ENCODE data around the gene POSTN. TPM values are rescaled to one million over a fixed set of nuclear protein-coding genes. Genes with fewer than 3 reads are reported as not detected.
"Not testable (repeated sequence)": the region's sequence is repeated elsewhere in the genome, so short reads cannot be mapped to it uniquely, and the experiment has no call there.

POSTN gene
- polyA plus RNA-seq, 1 donor (not counting 4 experiments of a cell fraction or from before 2014, with no cell fraction given) = 13.4 TPM

DNA sequence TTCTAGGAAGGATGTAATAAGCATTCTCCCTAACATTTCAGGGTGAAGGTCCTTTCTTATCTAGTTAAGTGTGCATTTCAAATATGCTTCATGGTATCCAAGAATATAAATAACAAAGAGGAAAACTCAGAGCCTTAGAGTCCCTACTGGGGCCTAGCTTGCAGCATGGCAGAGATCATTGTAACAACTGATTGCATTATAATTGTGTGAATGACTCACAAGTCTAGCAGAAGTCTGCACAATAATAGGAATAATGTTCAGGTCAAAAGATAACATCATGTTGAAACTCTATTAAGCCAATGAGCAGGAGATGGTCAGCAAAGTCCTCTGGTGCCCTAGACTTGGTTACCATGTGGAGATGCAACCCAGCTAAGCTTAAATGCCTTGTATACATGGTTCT, 3.4 kb downstream of the POSTN start:
- Histone ChIP-seq H2AFZ (ENCODE audit: control insufficient read depth, low read length) (no peak overlapping the region), H3K79me2 (ENCODE audit: control insufficient read depth, insufficient read depth, low read length) (no peaks in the 10 kb centered on the region), H3K36me3 (ENCODE audit: control insufficient read depth in 2 of 2, extremely low read depth in 1 of 2, insufficient read depth in 2 of 2, low read length in 2 of 2) (no peaks in the 10 kb centered on the region), H3K4me3 (ENCODE audit: control insufficient read depth in 2 of 3, extremely low read depth in 1 of 3, insufficient read depth in 2 of 3, low read depth in 1 of 3, low read length in 3 of 3) (no peak overlapping the region), H3K27ac (ENCODE audit: control insufficient read depth, insufficient read depth, low read length) (no peak overlapping the region), H3K9me1 (ENCODE audit: control insufficient read depth, extremely low read depth, insufficient read depth, low read length) (no peaks in the 10 kb centered on the region), H3K4me1 (ENCODE audit: control insufficient read depth, extremely low read depth, insufficient read depth, low read length) (peaks cover 8% of the 10 kb centered on the region), H3K27me3 (ENCODE audit: control insufficient read depth, extremely low read depth, insufficient read depth, low read length) (no peaks in the 10 kb centered on the region), H3K9ac (ENCODE audit: control insufficient read depth, extremely low read depth, insufficient read depth, low read length) (no peak overlapping the region), H4K20me1 (ENCODE audit: control insufficient read depth, extremely low read depth, insufficient read depth, low read length) (no peaks in the 10 kb centered on the region), H3K4me2 (ENCODE audit: control insufficient read depth, extremely low read depth, insufficient read depth, low read depth, low read length) (no peak overlapping the region), H3K9me3 (ENCODE audit: control insufficient read depth, low read depth, low read length) (no peaks in the 10 kb centered on the region)
- dilution Hi-C loops (cut with MboI; ENCODE audit: extremely low pct_ligation_motif_present, low sequenced_read_pairs) = no loop called here
- DNase-seq (ENCODE audit: low read depth, low spot score) (no peak), FAIRE-seq (peak; percentile 63)
- TF ChIP-seq, protein P1, sequence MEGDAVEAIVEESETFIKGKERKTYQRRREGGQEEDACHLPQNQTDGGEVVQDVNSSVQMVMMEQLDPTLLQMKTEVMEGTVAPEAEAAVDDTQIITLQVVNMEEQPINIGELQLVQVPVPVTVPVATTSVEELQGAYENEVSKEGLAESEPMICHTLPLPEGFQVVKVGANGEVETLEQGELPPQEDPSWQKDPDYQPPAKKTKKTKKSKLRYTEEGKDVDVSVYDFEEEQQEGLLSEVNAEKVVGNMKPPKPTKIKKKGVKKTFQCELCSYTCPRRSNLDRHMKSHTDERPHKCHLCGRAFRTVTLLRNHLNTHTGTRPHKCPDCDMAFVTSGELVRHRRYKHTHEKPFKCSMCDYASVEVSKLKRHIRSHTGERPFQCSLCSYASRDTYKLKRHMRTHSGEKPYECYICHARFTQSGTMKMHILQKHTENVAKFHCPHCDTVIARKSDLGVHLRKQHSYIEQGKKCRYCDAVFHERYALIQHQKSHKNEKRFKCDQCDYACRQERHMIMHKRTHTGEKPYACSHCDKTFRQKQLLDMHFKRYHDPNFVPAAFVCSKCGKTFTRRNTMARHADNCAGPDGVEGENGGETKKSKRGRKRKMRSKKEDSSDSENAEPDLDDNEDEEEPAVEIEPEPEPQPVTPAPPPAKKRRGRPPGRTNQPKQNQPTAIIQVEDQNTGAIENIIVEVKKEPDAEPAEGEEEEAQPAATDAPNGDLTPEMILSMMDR (optimal IDR thresholded peaks at IDR 0.05 in 1 of 3, IDR thresholded peaks at IDR 0.05 in 1 of 3, conservative IDR thresholded peaks at IDR 0.05 in 1 of 3; ENCODE audit: extremely low read depth in 1 of 3, insufficient read depth in 2 of 3, low read length in 3 of 3) = no peak
- no peak for TF ChIP-seq EZH2 (IDR thresholded peaks at IDR 0.05; ENCODE audit: low read length)

DNA sequence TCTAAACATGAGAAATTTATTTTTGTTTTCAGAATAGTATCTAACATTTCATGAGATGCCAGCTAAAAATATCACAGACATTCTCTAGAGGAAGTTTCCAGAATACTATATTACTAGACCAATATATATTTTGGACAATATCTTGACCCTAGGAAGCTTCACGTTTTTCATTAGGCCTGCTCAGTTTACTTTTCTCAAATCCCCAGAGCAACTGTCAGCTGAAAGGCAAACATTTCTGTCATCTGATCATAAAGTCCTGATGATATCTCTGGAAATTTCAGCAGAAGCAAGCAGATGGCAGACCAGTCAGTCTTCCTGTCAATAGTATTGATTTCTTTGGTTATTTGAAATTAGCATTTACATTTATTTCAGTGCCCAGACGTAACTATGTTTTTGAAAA, 4.0 kb downstream of the POSTN start:
- Histone ChIP-seq H3K9ac (ENCODE audit: control insufficient read depth, extremely low read depth, insufficient read depth, low read length) (no peak overlapping the region), H3K4me2 (ENCODE audit: control insufficient read depth, extremely low read depth, insufficient read depth, low read depth, low read length) (no peak overlapping the region), H2AFZ (ENCODE audit: control insufficient read depth, low read length) (peak overlapping the region; percentile 13), H3K9me1 (ENCODE audit: control insufficient read depth, extremely low read depth, insufficient read depth, low read length) (no peaks in the 10 kb centered on the region), H4K20me1 (ENCODE audit: control insufficient read depth, extremely low read depth, insufficient read depth, low read length) (no peaks in the 10 kb centered on the region), H3K27me3 (ENCODE audit: control insufficient read depth, extremely low read depth, insufficient read depth, low read length) (no peaks in the 10 kb centered on the region), H3K27ac (ENCODE audit: control insufficient read depth, insufficient read depth, low read length) (no peak overlapping the region), H3K4me3 (ENCODE audit: control insufficient read depth in 2 of 3, extremely low read depth in 1 of 3, insufficient read depth in 2 of 3, low read depth in 1 of 3, low read length in 3 of 3) (no peak overlapping the region), H3K4me1 (ENCODE audit: control insufficient read depth, extremely low read depth, insufficient read depth, low read length) (peaks cover 8% of the 10 kb centered on the region), H3K36me3 (ENCODE audit: control insufficient read depth in 2 of 2, extremely low read depth in 1 of 2, insufficient read depth in 2 of 2, low read length in 2 of 2) (no peaks in the 10 kb centered on the region), H3K79me2 (ENCODE audit: control insufficient read depth, insufficient read depth, low read length) (no peaks in the 10 kb centered on the region), H3K9me3 (ENCODE audit: control insufficient read depth, low read depth, low read length) (no peaks in the 10 kb centered on the region)
- dilution Hi-C loops (cut with MboI; ENCODE audit: extremely low pct_ligation_motif_present, low sequenced_read_pairs) = no loop called here
- FAIRE-seq = no peak
- TF ChIP-seq, protein P1 (optimal IDR thresholded peaks at IDR 0.05 in 1 of 3, IDR thresholded peaks at IDR 0.05 in 1 of 3, conservative IDR thresholded peaks at IDR 0.05 in 1 of 3; ENCODE audit: extremely low read depth in 1 of 3, insufficient read depth in 2 of 3, low read length in 3 of 3) = no peak
- no peak for TF ChIP-seq EZH2 (IDR thresholded peaks at IDR 0.05; ENCODE audit: low read length)
- no peak for DNase-seq (ENCODE audit: low read depth, low spot score)

DNA sequence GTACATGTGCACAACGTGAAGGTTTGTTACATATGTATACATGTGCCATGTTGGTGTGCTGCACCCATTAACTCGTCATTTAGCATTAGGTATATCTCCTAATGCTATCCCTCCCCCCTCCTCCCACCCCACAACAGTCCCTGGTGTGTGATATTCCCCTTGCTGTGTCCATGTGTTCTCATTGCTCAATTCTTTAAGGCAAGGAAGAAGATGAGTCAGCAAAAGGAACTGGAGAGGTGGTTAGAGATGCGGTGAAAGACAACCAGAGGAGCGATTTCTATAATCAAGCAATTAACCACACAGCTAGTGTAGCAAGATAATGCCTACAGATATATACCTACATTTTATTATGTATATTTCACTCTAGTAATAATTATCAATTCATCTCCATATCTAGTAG, 9.2 kb downstream of the POSTN start:
- H3K9ac ChIP-seq (ENCODE audit: control insufficient read depth, extremely low read depth, insufficient read depth, low read length); H3K4me3 ChIP-seq (ENCODE audit: control insufficient read depth in 2 of 3, extremely low read depth in 1 of 3, insufficient read depth in 2 of 3, low read depth in 1 of 3, low read length in 3 of 3); H3K36me3 ChIP-seq (ENCODE audit: control insufficient read depth in 2 of 2, extremely low read depth in 1 of 2, insufficient read depth in 2 of 2, low read length in 2 of 2); H3K4me2 ChIP-seq (ENCODE audit: control insufficient read depth, extremely low read depth, insufficient read depth, low read depth, low read length); H3K79me2 ChIP-seq (ENCODE audit: control insufficient read depth, insufficient read depth, low read length); H3K9me3 ChIP-seq (ENCODE audit: control insufficient read depth, low read depth, low read length); FAIRE-seq; H2AFZ ChIP-seq (ENCODE audit: control insufficient read depth, low read length); H3K27me3 ChIP-seq (ENCODE audit: control insufficient read depth, extremely low read depth, insufficient read depth, low read length); H4K20me1 ChIP-seq (ENCODE audit: control insufficient read depth, extremely low read depth, insufficient read depth, low read length); H3K9me1 ChIP-seq (ENCODE audit: control insufficient read depth, extremely low read depth, insufficient read depth, low read length); H3K4me1 ChIP-seq (ENCODE audit: control insufficient read depth, extremely low read depth, insufficient read depth, low read length); dilution Hi-C loops (cut with MboI; ENCODE audit: extremely low pct_ligation_motif_present, low sequenced_read_pairs); H3K27ac ChIP-seq (ENCODE audit: control insufficient read depth, insufficient read depth, low read length); DNase-seq (ENCODE audit: low read depth, low spot score): not testable (repeated sequence)

All from keratinocyte (primary cell).